Liver (tissue), 9 donors: ENCODE data around the gene KANSL3. TPM values are rescaled to one million over a fixed set of nuclear protein-coding genes. Genes with fewer than 3 reads are reported as not detected.

Experiments
- DNase-seq: peaks from one replicate; pipeline ENCODE4 v3.0.0-alpha.2; 2017; ENCODE audit warnings: low spot score
- H3K27ac ChIP-seq, 2 donors: one replicate each; pipeline ENCODE4 v1.7.0; 2013; ENCODE audit warnings: inconsistent platforms in 2 of 2, low read length in 2 of 2, control low read depth in 1 of 2, low read depth in 1 of 2, mild to moderate bottlenecking in 1 of 2
- H3K27me3 ChIP-seq, 4 donors: one replicate each; pipeline versions ENCODE4 v1.6.1 to v1.7.0; 2013; ENCODE audit warnings: low read length in 3 of 4, inconsistent platforms in 1 of 4, mild to moderate bottlenecking in 1 of 4, moderate library complexity in 1 of 4; ENCODE audit not compliant: control insufficient read depth in 4 of 4, insufficient read depth in 4 of 4
- H3K36me3 ChIP-seq, 4 donors: one replicate each; pipeline versions ENCODE4 v1.6.1 to v1.7.0; 2013; ENCODE audit warnings: low read length in 3 of 4, mild to moderate bottlenecking in 3 of 4, low read depth in 1 of 4, moderate library complexity in 1 of 4; ENCODE audit not compliant: control insufficient read depth in 4 of 4, insufficient read depth in 3 of 4
- H3K4me1 ChIP-seq, 4 donors: one replicate each; pipeline versions ENCODE4 v1.6.1 to v1.7.0; 2013; ENCODE audit warnings: low read length in 3 of 4, mild to moderate bottlenecking in 3 of 4, moderate library complexity in 1 of 4; ENCODE audit not compliant: control insufficient read depth in 4 of 4, insufficient read depth in 4 of 4
- H3K4me3 ChIP-seq, 3 donors: one replicate each; pipeline versions ENCODE4 v1.6.1 to v1.7.0; 2013; ENCODE audit warnings: low read length in 3 of 3, control low read depth in 1 of 3, low read depth in 1 of 3, mild to moderate bottlenecking in 1 of 3
- H3K9ac ChIP-seq, 2 donors: one replicate each; pipeline ENCODE4 v1.7.0; 2013; ENCODE audit warnings: low read length in 2 of 2, mild to moderate bottlenecking in 2 of 2, moderate library complexity in 2 of 2, control low read depth in 1 of 2, low read depth in 1 of 2
- H3K9me3 ChIP-seq, 4 donors: one replicate each; pipeline versions ENCODE4 v1.6.1 to v1.7.0; 2013; ENCODE audit warnings: low read length in 3 of 4; ENCODE audit not compliant: control insufficient read depth in 4 of 4
- FOXA1 ChIP-seq: IDR thresholded peaks from 2 replicates; pipeline ENCODE4 v1.6.1; 2016; ENCODE audit warnings: antibody characterized with exemption
- GABPA ChIP-seq, 2 donors: IDR thresholded peaks in 1 of 2; conservative IDR thresholded peaks in 1 of 2; 2 replicates each; pipeline ENCODE4 v1.6.1; 2016; ENCODE audit warnings: antibody characterized with exemption in 2 of 2, mild to moderate bottlenecking in 1 of 2, moderate library complexity in 1 of 2
- HNF4G ChIP-seq: IDR thresholded peaks from 2 replicates; pipeline ENCODE4 v1.6.1; 2016; ENCODE audit warnings: antibody characterized with exemption
- NR2F2 ChIP-seq: IDR thresholded peaks from 2 replicates; pipeline ENCODE4 v1.6.1; 2016; ENCODE audit warnings: antibody characterized with exemption
- RAD21 ChIP-seq, 2 donors: IDR thresholded peaks; 2 replicates each; pipeline ENCODE4 v1.6.1; 2016; ENCODE audit warnings: antibody characterized with exemption in 2 of 2, mild to moderate bottlenecking in 2 of 2
- RXRA ChIP-seq, 2 donors: IDR thresholded peaks; 2 replicates each; pipeline ENCODE4 v1.6.1; 2017 to 2018; ENCODE audit warnings: antibody characterized with exemption in 2 of 2, mild to moderate bottlenecking in 1 of 2
- SP1 ChIP-seq: IDR thresholded peaks from 2 replicates; pipeline ENCODE4 v1.6.1; 2018; ENCODE audit warnings: antibody characterized with exemption, mild to moderate bottlenecking
- YY1 ChIP-seq: IDR thresholded peaks from 2 replicates; pipeline ENCODE4 v1.6.1; 2016; ENCODE audit warnings: antibody characterized with exemption, mild to moderate bottlenecking
- WGBS: extraction: QIAGEN DNeasy Blood & Tissue Kit; methylation state at CpG from one replicate; pipeline ENCODE4 v1.1.7; 2013; 5-methylcytosine and 5-hydroxymethylcytosine counted together
- polyA plus RNA-seq, 2 donors: library from polyadenylated mRNA; stranded (reverse) in 1 of 2; unstranded in 1 of 2; fragments of 200-250 nt in 1 of 2; fragments of >200 nt in 1 of 2; fragmentation: Nextera tagmentation in 1 of 2; extraction: Ambion mirVana in 1 of 2; gene quantifications; one replicate each; pipeline versions ENCODE4 v1.2.1 to v1.2.3, GENCODE V29; 2013 to 2015
- total RNA-seq, 2 donors: library from RNA; depleted of rRNA; stranded (reverse); fragments of >200 nt; gene quantifications; one replicate each; pipeline ENCODE4 v1.2.3, GENCODE V29; 2014
- TF ChIP-seq, protein P1 (sequence below): IDR thresholded peaks from 2 replicates; pipeline ENCODE4 v1.6.1; 2016; ENCODE audit warnings: antibody characterized with exemption
- TF ChIP-seq, protein P2 (sequence below): IDR thresholded peaks from 2 replicates; pipeline ENCODE4 v1.6.1; 2016; ENCODE audit warnings: antibody characterized with exemption
- TF ChIP-seq, protein P3 (sequence below): IDR thresholded peaks from 2 replicates; pipeline ENCODE4 v1.6.1; 2016; ENCODE audit warnings: antibody characterized with exemption, mild to moderate bottlenecking
- TF ChIP-seq, protein P4 (sequence below): fragments of 150-350 bp; IDR thresholded peaks from 2 replicates; pipeline ENCODE4 v1.5.1; 2017; ENCODE audit warnings: improper control_type of control experiment, low read depth, low read length; ENCODE audit not compliant: missing input control
- donor health status: healthy.
- donor health status: healthy.
- donor health status: healthy.
- donor health status: healthy.
- donor health status: healthy.

The KANSL3 gene
- total and polyA plus RNA-seq, 4 donors = 8.3 to 30.5 (median 18.6) TPM

DNA sequence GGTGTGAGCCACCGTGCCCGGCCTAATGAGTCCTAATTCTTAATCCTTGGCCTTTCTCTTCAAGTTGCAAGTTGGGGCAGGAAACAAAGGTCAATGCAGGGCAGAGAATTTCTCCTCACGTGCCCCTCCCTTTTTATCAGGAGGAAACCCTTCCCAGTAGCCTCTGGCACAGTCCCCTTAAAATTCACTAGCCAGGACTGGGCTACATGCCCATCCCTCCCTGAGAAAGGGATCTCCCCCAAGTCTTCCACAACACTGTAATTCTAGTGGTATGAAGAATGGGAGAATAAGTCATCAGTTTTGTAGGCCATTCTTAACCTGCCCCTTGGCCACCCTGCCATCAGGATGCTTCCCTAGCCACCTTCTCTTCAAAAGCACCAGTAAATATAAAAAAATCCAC is 59.4 kb downstream of the KANSL3 start:
- DNase-seq = no peak
- no peak overlapping the region for H3K9ac ChIP-seq
- TF ChIP-seq, protein P1, sequence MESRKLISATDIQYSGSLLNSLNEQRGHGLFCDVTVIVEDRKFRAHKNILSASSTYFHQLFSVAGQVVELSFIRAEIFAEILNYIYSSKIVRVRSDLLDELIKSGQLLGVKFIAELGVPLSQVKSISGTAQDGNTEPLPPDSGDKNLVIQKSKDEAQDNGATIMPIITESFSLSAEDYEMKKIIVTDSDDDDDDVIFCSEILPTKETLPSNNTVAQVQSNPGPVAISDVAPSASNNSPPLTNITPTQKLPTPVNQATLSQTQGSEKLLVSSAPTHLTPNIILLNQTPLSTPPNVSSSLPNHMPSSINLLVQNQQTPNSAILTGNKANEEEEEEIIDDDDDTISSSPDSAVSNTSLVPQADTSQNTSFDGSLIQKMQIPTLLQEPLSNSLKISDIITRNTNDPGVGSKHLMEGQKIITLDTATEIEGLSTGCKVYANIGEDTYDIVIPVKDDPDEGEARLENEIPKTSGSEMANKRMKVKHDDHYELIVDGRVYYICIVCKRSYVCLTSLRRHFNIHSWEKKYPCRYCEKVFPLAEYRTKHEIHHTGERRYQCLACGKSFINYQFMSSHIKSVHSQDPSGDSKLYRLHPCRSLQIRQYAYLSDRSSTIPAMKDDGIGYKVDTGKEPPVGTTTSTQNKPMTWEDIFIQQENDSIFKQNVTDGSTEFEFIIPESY = no peak
- TF ChIP-seq FOXA1 = no peak
- TF ChIP-seq, protein P2, sequence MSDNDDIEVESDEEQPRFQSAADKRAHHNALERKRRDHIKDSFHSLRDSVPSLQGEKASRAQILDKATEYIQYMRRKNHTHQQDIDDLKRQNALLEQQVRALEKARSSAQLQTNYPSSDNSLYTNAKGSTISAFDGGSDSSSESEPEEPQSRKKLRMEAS = no peak
- no peak for TF ChIP-seq RXRA (IDR thresholded peaks at IDR 0.05)
- TF ChIP-seq NR2F2 = no peak
- TF ChIP-seq HNF4G = no peak
- TF ChIP-seq GABPA (IDR thresholded peaks at IDR 0.05 in 1 of 2, conservative IDR thresholded peaks at IDR 0.05 in 1 of 2) = no peak
- H3K27ac ChIP-seq = no peak overlapping the region
- H3K9me3 ChIP-seq = no peaks in the 10 kb centered on the region
- no peaks in the 10 kb centered on the region for H3K27me3 ChIP-seq
- no peaks in the 10 kb centered on the region for H3K4me1 ChIP-seq
- H3K36me3 ChIP-seq = peaks cover 0 to 4% (median 1%) of the 10 kb centered on the region in 4 donors
- no peak overlapping the region for H3K4me3 ChIP-seq
- WGBS = 86% methylated on average over 3 of the region's 3 CpGs

DNA sequence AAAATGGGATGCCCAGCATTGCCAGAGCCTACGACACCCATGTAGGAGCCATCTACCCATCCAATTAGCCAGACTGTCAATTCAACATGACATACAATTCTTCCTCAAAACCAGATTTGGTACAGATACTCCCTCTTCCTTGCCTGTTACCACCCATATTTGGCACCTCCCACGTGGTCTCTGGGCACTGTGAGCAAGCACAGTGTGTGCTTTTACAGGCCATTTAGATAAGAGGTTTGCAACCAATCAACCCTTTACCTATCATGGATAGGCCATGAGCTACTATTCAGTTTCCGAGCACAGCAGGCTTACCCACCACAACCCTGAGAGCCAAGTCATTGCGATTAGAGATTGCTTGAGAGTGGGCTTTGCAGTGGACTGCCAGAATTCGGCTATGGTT is 60.6 kb downstream of the KANSL3 start:
- H3K4me3 ChIP-seq = no peak overlapping the region
- no peak overlapping the region for H3K27ac ChIP-seq
- H3K4me1 ChIP-seq = no peaks in the 10 kb centered on the region
- H3K36me3 ChIP-seq = no peaks in the 10 kb centered on the region
- TF ChIP-seq FOXA1 (no peak), GABPA (IDR thresholded peaks at IDR 0.05 in 1 of 2, conservative IDR thresholded peaks at IDR 0.05 in 1 of 2) (no peak), HNF4G (no peak), SP1 (no peak), YY1 (no peak), RAD21 (IDR thresholded peaks at IDR 0.05) (no peak)
- TF ChIP-seq, protein P3, sequence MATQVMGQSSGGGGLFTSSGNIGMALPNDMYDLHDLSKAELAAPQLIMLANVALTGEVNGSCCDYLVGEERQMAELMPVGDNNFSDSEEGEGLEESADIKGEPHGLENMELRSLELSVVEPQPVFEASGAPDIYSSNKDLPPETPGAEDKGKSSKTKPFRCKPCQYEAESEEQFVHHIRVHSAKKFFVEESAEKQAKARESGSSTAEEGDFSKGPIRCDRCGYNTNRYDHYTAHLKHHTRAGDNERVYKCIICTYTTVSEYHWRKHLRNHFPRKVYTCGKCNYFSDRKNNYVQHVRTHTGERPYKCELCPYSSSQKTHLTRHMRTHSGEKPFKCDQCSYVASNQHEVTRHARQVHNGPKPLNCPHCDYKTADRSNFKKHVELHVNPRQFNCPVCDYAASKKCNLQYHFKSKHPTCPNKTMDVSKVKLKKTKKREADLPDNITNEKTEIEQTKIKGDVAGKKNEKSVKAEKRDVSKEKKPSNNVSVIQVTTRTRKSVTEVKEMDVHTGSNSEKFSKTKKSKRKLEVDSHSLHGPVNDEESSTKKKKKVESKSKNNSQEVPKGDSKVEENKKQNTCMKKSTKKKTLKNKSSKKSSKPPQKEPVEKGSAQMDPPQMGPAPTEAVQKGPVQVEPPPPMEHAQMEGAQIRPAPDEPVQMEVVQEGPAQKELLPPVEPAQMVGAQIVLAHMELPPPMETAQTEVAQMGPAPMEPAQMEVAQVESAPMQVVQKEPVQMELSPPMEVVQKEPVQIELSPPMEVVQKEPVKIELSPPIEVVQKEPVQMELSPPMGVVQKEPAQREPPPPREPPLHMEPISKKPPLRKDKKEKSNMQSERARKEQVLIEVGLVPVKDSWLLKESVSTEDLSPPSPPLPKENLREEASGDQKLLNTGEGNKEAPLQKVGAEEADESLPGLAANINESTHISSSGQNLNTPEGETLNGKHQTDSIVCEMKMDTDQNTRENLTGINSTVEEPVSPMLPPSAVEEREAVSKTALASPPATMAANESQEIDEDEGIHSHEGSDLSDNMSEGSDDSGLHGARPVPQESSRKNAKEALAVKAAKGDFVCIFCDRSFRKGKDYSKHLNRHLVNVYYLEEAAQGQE = no peak
- TF ChIP-seq, protein P1 = no peak
- TF ChIP-seq, protein P4, sequence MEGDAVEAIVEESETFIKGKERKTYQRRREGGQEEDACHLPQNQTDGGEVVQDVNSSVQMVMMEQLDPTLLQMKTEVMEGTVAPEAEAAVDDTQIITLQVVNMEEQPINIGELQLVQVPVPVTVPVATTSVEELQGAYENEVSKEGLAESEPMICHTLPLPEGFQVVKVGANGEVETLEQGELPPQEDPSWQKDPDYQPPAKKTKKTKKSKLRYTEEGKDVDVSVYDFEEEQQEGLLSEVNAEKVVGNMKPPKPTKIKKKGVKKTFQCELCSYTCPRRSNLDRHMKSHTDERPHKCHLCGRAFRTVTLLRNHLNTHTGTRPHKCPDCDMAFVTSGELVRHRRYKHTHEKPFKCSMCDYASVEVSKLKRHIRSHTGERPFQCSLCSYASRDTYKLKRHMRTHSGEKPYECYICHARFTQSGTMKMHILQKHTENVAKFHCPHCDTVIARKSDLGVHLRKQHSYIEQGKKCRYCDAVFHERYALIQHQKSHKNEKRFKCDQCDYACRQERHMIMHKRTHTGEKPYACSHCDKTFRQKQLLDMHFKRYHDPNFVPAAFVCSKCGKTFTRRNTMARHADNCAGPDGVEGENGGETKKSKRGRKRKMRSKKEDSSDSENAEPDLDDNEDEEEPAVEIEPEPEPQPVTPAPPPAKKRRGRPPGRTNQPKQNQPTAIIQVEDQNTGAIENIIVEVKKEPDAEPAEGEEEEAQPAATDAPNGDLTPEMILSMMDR = no peak
- no peaks in the 10 kb centered on the region for H3K9me3 ChIP-seq
- H3K27me3 ChIP-seq = no peaks in the 10 kb centered on the region
- DNase-seq = no peak
- 91% methylated on average over 5 of the region's 5 CpGs for WGBS
- H3K9ac ChIP-seq = no peak overlapping the region
